Measurements from ENCODE around the gene RAD51. TPM values are rescaled to one million over a fixed set of nuclear protein-coding genes. Genes with fewer than 3 reads are reported as not detected.

Gene RAD51
- total and polyA plus RNA-seq, 2 of the 8 experiments (the other 6 are each of a cell fraction or from before 2014, with no cell fraction given): 32.2 to 42.4 TPM

Small RNAs within 50 kb of the gene (small RNA-seq; reads per million reads assigned to genes)
- not detected for gene SUMO2P15 (ENCODE audit: insufficient read depth)

Other genes starting within 250 kb of the RAD51 start
- 17.7 and 20.3 TPM in 2 replicates for gene CHST14, start 224.2 kb upstream of the RAD51 start, total RNA-seq (2021; fragmentation: NEBNext Ultra II Directional; extraction: Animal tissue kit (Norgen Biotek cat#: 25700))
- gene CHST14, start 224.2 kb upstream of the RAD51 start, polyA plus RNA-seq (2011; rRNA removed): 13.4 and 15.2 TPM in 2 replicates
- 10.2 and 12.1 TPM in 2 replicates for gene CCDC32, start 130.1 kb upstream of the RAD51 start, total RNA-seq (2021; fragmentation: NEBNext Ultra II Directional; extraction: Animal tissue kit (Norgen Biotek cat#: 25700))
- gene CCDC32, start 130.1 kb upstream of the RAD51 start, polyA plus RNA-seq (2011; rRNA removed): 2.9 and 8.9 TPM in 2 replicates
- 25.1 and 28.5 TPM in 2 replicates for gene RPUSD2, start 125.9 kb upstream of the RAD51 start, total RNA-seq (2021; fragmentation: NEBNext Ultra II Directional; extraction: Animal tissue kit (Norgen Biotek cat#: 25700))
- 14.5 and 19.9 TPM in 2 replicates for gene RPUSD2, start 125.9 kb upstream of the RAD51 start, polyA plus RNA-seq (2011; rRNA removed)
- 22.3 and 22.5 TPM in 2 replicates for gene KNL1, start 100.9 kb upstream of the RAD51 start, total RNA-seq (2021; fragmentation: NEBNext Ultra II Directional; extraction: Animal tissue kit (Norgen Biotek cat#: 25700))
- gene KNL1, start 100.9 kb upstream of the RAD51 start, polyA plus RNA-seq (2011; rRNA removed): 2.7 and 4.4 TPM in 2 replicates
- gene RMDN3, start 60.1 kb downstream of the RAD51 start, total RNA-seq (2021; fragmentation: NEBNext Ultra II Directional; extraction: Animal tissue kit (Norgen Biotek cat#: 25700)): 24.1 and 25.0 TPM in 2 replicates
- gene RMDN3, start 60.1 kb downstream of the RAD51 start, polyA plus RNA-seq (2011; rRNA removed): 10.8 and 13.8 TPM in 2 replicates
- 22.7 and 25.9 TPM in 2 replicates for gene GCHFR, start 68.9 kb downstream of the RAD51 start, total RNA-seq (2021; fragmentation: NEBNext Ultra II Directional; extraction: Animal tissue kit (Norgen Biotek cat#: 25700))
- gene GCHFR, start 68.9 kb downstream of the RAD51 start, polyA plus RNA-seq (2011; rRNA removed): 81.5 and 102 TPM in 2 replicates
- 0.56 and 0.57 TPM in 2 replicates for gene C15orf62, start 74.8 kb downstream of the RAD51 start, total RNA-seq (2021; fragmentation: NEBNext Ultra II Directional; extraction: Animal tissue kit (Norgen Biotek cat#: 25700))
- 0.06 and 0.19 TPM in 2 replicates for gene C15orf62, start 74.8 kb downstream of the RAD51 start, polyA plus RNA-seq (2011; rRNA removed)
- 10.7 and 11.2 TPM in 2 replicates for gene ZFYVE19, start 111.9 kb downstream of the RAD51 start, total RNA-seq (2021; fragmentation: NEBNext Ultra II Directional; extraction: Animal tissue kit (Norgen Biotek cat#: 25700))
- 21.8 and 23.7 TPM in 2 replicates for gene ZFYVE19, start 111.9 kb downstream of the RAD51 start, polyA plus RNA-seq (2011; rRNA removed)
- 39.5 and 43.8 TPM in 2 replicates for gene DNAJC17, start 112.3 kb downstream of the RAD51 start, total RNA-seq (2021; fragmentation: NEBNext Ultra II Directional; extraction: Animal tissue kit (Norgen Biotek cat#: 25700))
- gene DNAJC17, start 112.3 kb downstream of the RAD51 start, polyA plus RNA-seq (2011; rRNA removed): 45.4 and 47.2 TPM in 2 replicates
- not detected in 2 replicates for gene PPP1R14D, start 133.5 kb downstream of the RAD51 start, total RNA-seq (2021; fragmentation: NEBNext Ultra II Directional; extraction: Animal tissue kit (Norgen Biotek cat#: 25700))
- not detected in 2 replicates for gene PPP1R14D, start 133.5 kb downstream of the RAD51 start, polyA plus RNA-seq (2011; rRNA removed)
- 117 TPM in 2 replicates for gene SPINT1, start 148.9 kb downstream of the RAD51 start, total RNA-seq (2021; fragmentation: NEBNext Ultra II Directional; extraction: Animal tissue kit (Norgen Biotek cat#: 25700))
- 155 and 266 TPM in 2 replicates for gene SPINT1, start 148.9 kb downstream of the RAD51 start, polyA plus RNA-seq (2011; rRNA removed)
- 2.4 and 2.7 TPM in 2 replicates for gene RHOV, start 179.1 kb downstream of the RAD51 start, total RNA-seq (2021; fragmentation: NEBNext Ultra II Directional; extraction: Animal tissue kit (Norgen Biotek cat#: 25700))
- gene RHOV, start 179.1 kb downstream of the RAD51 start, polyA plus RNA-seq (2011; rRNA removed): 1.5 and 2.2 TPM in 2 replicates
- 31.9 and 32.7 TPM in 2 replicates for gene VPS18, start 199.3 kb downstream of the RAD51 start, total RNA-seq (2021; fragmentation: NEBNext Ultra II Directional; extraction: Animal tissue kit (Norgen Biotek cat#: 25700))
- 28.9 and 32.9 TPM in 2 replicates for gene VPS18, start 199.3 kb downstream of the RAD51 start, polyA plus RNA-seq (2011; rRNA removed)
- 0.48 and 0.60 TPM in 2 replicates for gene DLL4, start 234.2 kb downstream of the RAD51 start, total RNA-seq (2021; fragmentation: NEBNext Ultra II Directional; extraction: Animal tissue kit (Norgen Biotek cat#: 25700))
- gene DLL4, start 234.2 kb downstream of the RAD51 start, polyA plus RNA-seq (2011; rRNA removed): 0.22 and 0.23 TPM in 2 replicates